HG02678 (cell line): ENCODE data around the gene SNTB2.

Experiments
- ATAC-seq: cut with Tn5 transposase; IDR thresholded peaks from one replicate; pipeline ENCODE4 v1.9.1; 2021; ENCODE audit warnings: mild to moderate bottlenecking, moderate library complexity; ENCODE audit not compliant: unreplicated experiment

The SNTB2 gene

GRCh38 chr16:69315486-69316311 is 128.7 kb downstream of the SNTB2 start:
- ATAC-seq = no peak

- ATAC-seq = no peak
Observed at GRCh38 chr16:69316595-69317034, 129.7 kb downstream of the SNTB2 start.

- no peak for ATAC-seq
Observed at GRCh38 chr16:69318177-69318910, 131.4 kb downstream of the SNTB2 start.

- ATAC-seq = no peak
Observed at GRCh38 chr16:69318911-69319289, 131.9 kb downstream of the SNTB2 start.

- no peak for ATAC-seq
Observed at GRCh38 chr16:69319381-69319780, 132.4 kb downstream of the SNTB2 start.

GRCh38 chr16:69319826-69320739 is 133.1 kb downstream of the SNTB2 start:
- no peak for ATAC-seq

GRCh38 chr16:69320740-69321073 is 133.7 kb downstream of the SNTB2 start:
- no peak for ATAC-seq

- ATAC-seq = no peak
Observed at GRCh38 chr16:69321080-69321479, 134.1 kb downstream of the SNTB2 start.

- ATAC-seq = no peak
Observed at GRCh38 chr16:69322343-69322742, 135.4 kb downstream of the SNTB2 start.

- ATAC-seq = no peak
Observed at GRCh38 chr16:69323415-69323814, 136.5 kb downstream of the SNTB2 start.

- no peak for ATAC-seq
Observed at GRCh38 chr16:69324013-69324531, 137.1 kb downstream of the SNTB2 start.

- ATAC-seq = no peak
Observed at GRCh38 chr16:69324585-69325253, 137.8 kb downstream of the SNTB2 start.

- no peak for ATAC-seq
Observed at GRCh38 chr16:69325784-69326171, 138.8 kb downstream of the SNTB2 start.

- ATAC-seq = no peak
Observed at GRCh38 chr16:69326172-69326873, 139.4 kb downstream of the SNTB2 start.

- ATAC-seq = no peak
Observed at GRCh38 chr16:69327585-69328310, 140.8 kb downstream of the SNTB2 start.

GRCh38 chr16:69328854-69329316 is 141.9 kb downstream of the SNTB2 start:
- ATAC-seq = no peak

GRCh38 chr16:69329369-69330285 is 142.7 kb downstream of the SNTB2 start:
- ATAC-seq = peak; percentile 40
